NB4 (cell line): ENCODE results near the gene USP9X.

Experiments used
- CTCF ChIP-seq: IDR thresholded peaks from one replicate; pipeline ENCODE4 v1.5.1; 2012; ENCODE audit warnings: low read depth, low read length
- MYC ChIP-seq: IDR thresholded peaks from 2 replicates; pipeline ENCODE4 v1.6.1; 2011; ENCODE audit warnings: low read depth, low read length
- POLR2A ChIP-seq: IDR thresholded peaks from 2 replicates; pipeline ENCODE4 v1.6.1; 2011; ENCODE audit warnings: mild to moderate bottlenecking; ENCODE audit not compliant: insufficient read length; ENCODE audit errors: extremely low read depth
- TF ChIP-seq, protein P1 (sequence below): IDR thresholded peaks from 2 replicates; pipeline ENCODE4 v1.6.1; 2011; ENCODE audit warnings: low read depth, low read length

- TF ChIP-seq POLR2A (no peak), CTCF (no peak), MYC (no peak)
- TF ChIP-seq, protein P1, sequence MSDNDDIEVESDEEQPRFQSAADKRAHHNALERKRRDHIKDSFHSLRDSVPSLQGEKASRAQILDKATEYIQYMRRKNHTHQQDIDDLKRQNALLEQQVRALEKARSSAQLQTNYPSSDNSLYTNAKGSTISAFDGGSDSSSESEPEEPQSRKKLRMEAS, result no peak
Measured at GRCh38 chrX:41105005-41105404, 19.8 kb downstream of the USP9X start.
